Cardiac septum (tissue), 1 donor: ENCODE measurements around the gene ZNF516. TPM values are rescaled to one million over a fixed set of nuclear protein-coding genes. Genes with fewer than 3 reads are reported as not detected.
"Not testable (repeated sequence)": the region's sequence is repeated elsewhere in the genome, so short reads cannot be mapped to it uniquely, and the experiment has no call there.

Source experiments
- DNase-seq: peaks from one replicate; pipeline ENCODE4 v3.0.0-alpha.2; 2020; ENCODE audit warnings: low spot score
- intact Hi-C: fragments of 100-400 bp; cut with DNase I; formaldehyde crosslinking; loops from one replicate; pipeline ENCODE4 v1.14.0; 2022
- long read RNA-seq: library from polyadenylated mRNA; unstranded; transcript quantifications from one replicate; pipeline ENCODE4 v2.0.0, GENCODE V29; 2021
- total RNA-seq: library from RNA; stranded (reverse); fragmentation: NEBNext Ultra II Directional; extraction: Animal tissue kit (Norgen Biotek cat#: 25700); gene quantifications from one replicate; pipeline ENCODE4 v1.2.1, GENCODE V29; 2021
- donor health status: DM: no; HTN: no; CAD: no.

Gene ZNF516
- total RNA-seq: 14.7 TPM
- long read RNA-seq, partial matches to known transcripts: 7 of 13 reads
- long read RNA-seq, other reads (novel, unspliced or antisense): 4 of 13 reads

- DNase-seq: no peak
- intact Hi-C loops: loop anchor here (5.0 kb wide), 1 partner anchor 88 kb away; no protein-coding TSS in a partner anchor
Observed at GRCh38 chr18:76495006-76495370, at the start of gene ZNF516. ZNF516 (minus strand) TSS chr18:76495242; CDS start chr18:76443054, 52,188 bp downstream.

- no peak for DNase-seq
- intact Hi-C loops: no loop called here
Observed at GRCh38 chr18:76538846-76539245, 43.8 kb upstream of the ZNF516 start.

- intact Hi-C loops: no loop called here
- DNase-seq: no peak
Observed at GRCh38 chr18:76537621-76538020, 42.6 kb upstream of the ZNF516 start.

- intact Hi-C loops, DNase-seq: not testable (repeated sequence)
Observed at GRCh38 chr18:76536593-76536992, 41.6 kb upstream of the ZNF516 start.

- no peak for DNase-seq
- intact Hi-C loops: no loop called here
Observed at GRCh38 chr18:76532875-76533274, 37.8 kb upstream of the ZNF516 start.

GRCh38 chr18:76530846-76531245, 35.8 kb upstream of the ZNF516 start:
- no peak for DNase-seq
- intact Hi-C loops: no loop called here

- DNase-seq: no peak
- intact Hi-C loops: no loop called here
Observed at GRCh38 chr18:76530391-76530790, 35.3 kb upstream of the ZNF516 start.

- DNase-seq: no peak
- intact Hi-C loops: no loop called here
Observed at GRCh38 chr18:76529433-76529811, 34.4 kb upstream of the ZNF516 start.

GRCh38 chr18:76528477-76529432, 33.7 kb upstream of the ZNF516 start:
- intact Hi-C loops: no loop called here
- no peak for DNase-seq

GRCh38 chr18:76525911-76526310, 30.9 kb upstream of the ZNF516 start:
- intact Hi-C loops: no loop called here
- no peak for DNase-seq

- DNase-seq: no peak
- intact Hi-C loops: no loop called here
Observed at GRCh38 chr18:76524900-76525698, 30.1 kb upstream of the ZNF516 start.

GRCh38 chr18:76524477-76524876, 29.4 kb upstream of the ZNF516 start:
- intact Hi-C loops: no loop called here
- no peak for DNase-seq

GRCh38 chr18:76522551-76522950, 27.5 kb upstream of the ZNF516 start:
- no peak for DNase-seq
- intact Hi-C loops: no loop called here

- no peak for DNase-seq
- intact Hi-C loops: no loop called here
Observed at GRCh38 chr18:76522122-76522503, 27.1 kb upstream of the ZNF516 start.

GRCh38 chr18:76521417-76522121, 26.5 kb upstream of the ZNF516 start:
- intact Hi-C loops: no loop called here
- no peak for DNase-seq

- no peak for DNase-seq
- intact Hi-C loops: no loop called here
Observed at GRCh38 chr18:76518860-76519538, 24.0 kb upstream of the ZNF516 start.

- intact Hi-C loops: no loop called here
Observed at GRCh38 chr18:76518123-76518859, 23.2 kb upstream of the ZNF516 start.

GRCh38 chr18:76515576-76515975, 20.5 kb upstream of the ZNF516 start:
- DNase-seq: no peak
- intact Hi-C loops: no loop called here

More at GRCh38 chr18:76518123-76518859, 23.2 kb upstream of the ZNF516 start:
- DNase-seq: peak; percentile 84

- intact Hi-C loops: no loop called here
- DNase-seq: no peak
Observed at GRCh38 chr18:76514573-76514972, 19.5 kb upstream of the ZNF516 start.
